Measurements from ENCODE around the gene PHF13. TPM values are rescaled to one million over a fixed set of nuclear protein-coding genes. Genes with fewer than 3 reads are reported as not detected.
"Not testable (repeated sequence)": the region's sequence is repeated elsewhere in the genome, so short reads cannot be mapped to it uniquely, and the experiment has no call there.

The PHF13 gene
- total RNA-seq, 4 donors from 2014 or later = 6.7 to 12.1 (median 8.7) TPM

DNA sequence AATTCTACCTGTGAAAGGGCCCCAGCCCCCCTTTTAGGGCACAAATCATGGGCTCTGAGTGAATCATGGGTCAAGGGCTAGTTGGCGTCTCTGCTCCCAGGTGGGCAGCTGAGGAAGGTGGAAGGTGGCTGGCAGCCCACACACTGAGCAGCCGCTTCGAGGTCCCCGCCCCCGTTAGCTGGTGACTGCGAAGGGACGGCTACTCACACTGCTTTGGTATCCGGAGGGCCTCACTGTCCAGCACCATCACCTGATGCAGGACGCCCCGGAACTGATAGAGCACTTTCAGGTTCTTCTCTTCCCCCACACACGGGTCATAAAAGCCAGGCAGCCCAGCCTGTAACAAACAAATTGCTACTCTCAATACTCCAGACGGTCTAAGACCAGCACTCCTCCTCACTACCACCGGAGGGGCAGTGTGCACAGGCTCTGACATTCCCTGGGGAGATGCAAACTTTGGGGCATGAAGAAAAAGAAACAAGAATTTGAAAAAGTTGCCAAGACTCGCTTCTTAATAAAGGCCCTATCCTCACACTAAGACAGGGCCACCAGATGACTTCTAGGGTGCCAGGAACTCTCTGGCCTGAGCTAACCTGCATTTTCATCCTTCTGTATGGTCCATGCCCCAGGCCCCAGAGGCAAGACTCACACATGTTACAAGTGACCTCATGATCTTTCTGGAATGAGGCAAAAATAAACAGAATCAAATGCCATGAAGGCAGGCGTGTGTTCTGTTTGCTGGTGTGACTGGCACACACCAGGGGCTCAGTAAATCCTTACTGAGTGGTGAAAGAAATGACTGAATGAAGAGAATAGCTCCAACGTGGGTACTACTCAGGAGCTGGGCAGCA is 22.6 kb downstream of the PHF13 start:
- no peak overlapping the region for H3K4me3 ChIP-seq
- no peaks in the 10 kb centered on the region for H3K9me3 ChIP-seq
- H3K4me1 ChIP-seq = peaks cover 0 to 23% (median 7%) of the 10 kb centered on the region in 3 donors
- no peak overlapping the region for H3K27ac ChIP-seq
- H3K27me3 ChIP-seq = no peaks in the 10 kb centered on the region
- no peak for DNase-seq
- no peak for TF ChIP-seq POLR2A (IDR thresholded peaks at IDR 0.05)
- TF ChIP-seq, protein P1, sequence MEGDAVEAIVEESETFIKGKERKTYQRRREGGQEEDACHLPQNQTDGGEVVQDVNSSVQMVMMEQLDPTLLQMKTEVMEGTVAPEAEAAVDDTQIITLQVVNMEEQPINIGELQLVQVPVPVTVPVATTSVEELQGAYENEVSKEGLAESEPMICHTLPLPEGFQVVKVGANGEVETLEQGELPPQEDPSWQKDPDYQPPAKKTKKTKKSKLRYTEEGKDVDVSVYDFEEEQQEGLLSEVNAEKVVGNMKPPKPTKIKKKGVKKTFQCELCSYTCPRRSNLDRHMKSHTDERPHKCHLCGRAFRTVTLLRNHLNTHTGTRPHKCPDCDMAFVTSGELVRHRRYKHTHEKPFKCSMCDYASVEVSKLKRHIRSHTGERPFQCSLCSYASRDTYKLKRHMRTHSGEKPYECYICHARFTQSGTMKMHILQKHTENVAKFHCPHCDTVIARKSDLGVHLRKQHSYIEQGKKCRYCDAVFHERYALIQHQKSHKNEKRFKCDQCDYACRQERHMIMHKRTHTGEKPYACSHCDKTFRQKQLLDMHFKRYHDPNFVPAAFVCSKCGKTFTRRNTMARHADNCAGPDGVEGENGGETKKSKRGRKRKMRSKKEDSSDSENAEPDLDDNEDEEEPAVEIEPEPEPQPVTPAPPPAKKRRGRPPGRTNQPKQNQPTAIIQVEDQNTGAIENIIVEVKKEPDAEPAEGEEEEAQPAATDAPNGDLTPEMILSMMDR (IDR thresholded peaks at IDR 0.05) = no peak
- 49 to 74% methylated on average over 5 to 13 of the region's 16 CpGs for WGBS, 2 donors
- intact Hi-C loops (cut with DNase I) = no loop called here
- peaks cover 30 to 100% (median 31%) of the 10 kb centered on the region in 3 donors for H3K36me3 ChIP-seq

DNA sequence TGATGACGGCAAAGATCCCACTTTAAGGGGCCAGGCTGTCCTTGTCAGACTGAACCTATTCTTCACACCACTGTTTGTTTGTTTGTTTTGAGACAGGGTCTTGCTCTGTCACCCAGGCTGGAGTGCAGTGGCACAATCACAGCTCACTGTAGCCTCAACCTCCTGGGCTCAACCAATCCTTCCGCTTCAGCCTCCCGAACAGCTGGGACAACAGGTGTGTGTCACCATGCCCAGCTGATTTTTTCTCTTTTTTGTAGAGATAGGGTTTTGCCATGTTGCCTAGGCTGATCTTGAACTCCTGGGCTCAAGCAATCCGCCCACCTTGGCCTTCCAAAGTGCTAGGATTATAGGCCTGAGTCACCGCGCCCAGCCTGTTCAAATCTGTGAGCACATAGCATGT is 23.2 kb downstream of the PHF13 start:
- peaks cover 30 to 97% (median 34%) of the 10 kb centered on the region in 3 donors for H3K36me3 ChIP-seq
- H3K4me1 ChIP-seq = peaks cover 0 to 23% (median 7%) of the 10 kb centered on the region in 3 donors
- H3K4me3 ChIP-seq; DNase-seq; H3K27me3 ChIP-seq; H3K27ac ChIP-seq; H3K9me3 ChIP-seq; intact Hi-C loops (cut with DNase I): not testable (repeated sequence)
- WGBS, 2 donors = 74 to 87% methylated on average over 3 to 6 of the region's 6 CpGs

DNA sequence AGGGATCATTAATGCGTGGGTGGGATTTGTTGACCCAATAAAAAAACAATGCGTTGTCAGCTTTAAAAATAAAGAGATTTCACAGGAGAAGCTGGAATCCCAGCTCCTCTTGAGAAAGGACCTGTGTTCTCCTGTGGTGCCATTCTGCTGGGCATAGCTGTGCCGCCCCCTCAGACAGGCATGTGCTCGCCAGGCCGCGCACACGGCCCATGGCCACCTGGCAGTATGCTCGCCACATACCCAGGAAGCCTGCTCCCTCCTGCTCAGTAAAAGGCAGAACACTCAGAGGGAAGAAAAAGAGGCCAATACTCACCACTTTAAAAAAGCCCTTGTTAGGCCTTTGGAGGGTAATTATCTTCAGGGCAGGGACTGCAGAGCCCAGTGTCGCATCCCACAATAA is 24.2 kb downstream of the PHF13 start:
- 60 to 72% methylated on average over 6 to 8 of the region's 9 CpGs for WGBS, 2 donors

DNA sequence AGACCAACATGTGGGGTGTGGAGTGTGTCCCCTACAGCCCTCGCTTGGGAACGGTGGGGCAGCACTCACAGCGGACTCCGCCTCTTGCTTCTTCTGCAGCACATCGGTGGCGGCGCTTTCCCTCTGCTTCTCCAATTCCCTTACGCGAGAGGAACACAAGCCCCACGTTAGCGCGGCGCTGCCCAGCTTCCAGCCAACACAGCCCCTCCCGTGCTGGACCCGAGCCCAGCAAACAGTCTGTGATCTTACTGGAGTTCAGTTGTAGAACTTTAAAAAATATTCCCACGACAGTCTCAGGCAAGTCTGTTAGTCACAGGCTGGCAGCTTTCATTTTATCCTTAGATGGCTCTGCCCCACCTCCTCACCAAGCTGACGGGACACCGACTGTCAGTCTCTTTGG is 24.7 kb downstream of the PHF13 start:
- H3K36me3 ChIP-seq = peaks cover 25 to 97% (median 28%) of the 10 kb centered on the region in 3 donors
- no peak for TF ChIP-seq POLR2A (IDR thresholded peaks at IDR 0.05)
- TF ChIP-seq, protein P1 (IDR thresholded peaks at IDR 0.05) = no peak

More for the DNA sequence above, 24.2 kb downstream of the PHF13 start:
- peak overlapping the region in 3 of 4 donors; percentile 32 to 61 (median 43) for H3K27ac ChIP-seq
- TF ChIP-seq, protein P1 (IDR thresholded peaks at IDR 0.05) = no peak
- TF ChIP-seq POLR2A (IDR thresholded peaks at IDR 0.05) = no peak
- H3K4me1 ChIP-seq = peaks cover 0 to 23% (median 7%) of the 10 kb centered on the region in 3 donors
- DNase-seq = no peak
- no peaks in the 10 kb centered on the region for H3K9me3 ChIP-seq
- H3K4me3 ChIP-seq = no peak overlapping the region
- no peaks in the 10 kb centered on the region for H3K27me3 ChIP-seq
- intact Hi-C loops (cut with DNase I) = no loop called here
- peaks cover 29 to 97% (median 30%) of the 10 kb centered on the region in 3 donors for H3K36me3 ChIP-seq

DNA sequence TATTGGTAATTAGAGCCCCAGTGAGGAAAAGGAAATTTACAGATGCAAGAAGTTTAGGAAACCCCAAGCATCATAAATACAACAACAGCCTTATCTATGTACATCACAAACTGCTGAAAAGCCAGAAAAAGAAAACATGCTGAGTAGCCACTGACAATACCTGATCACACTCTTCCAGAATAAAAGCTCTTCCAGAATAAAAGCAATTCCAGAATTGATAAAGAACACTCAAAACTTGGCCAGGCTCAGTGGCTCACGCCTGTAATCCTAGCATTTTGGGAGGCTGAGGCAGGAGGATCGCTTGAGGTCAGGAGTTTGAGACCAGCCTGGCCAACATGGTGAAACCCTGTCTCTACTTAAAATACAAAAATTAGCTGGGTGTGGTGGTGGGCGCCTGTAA is 27.3 kb downstream of the PHF13 start:
- WGBS, 2 donors = 81 to 96% methylated on average over 2 to 3 of the region's 3 CpGs
- intact Hi-C loops (cut with DNase I); DNase-seq; H3K27me3 ChIP-seq; H3K9me3 ChIP-seq; H3K27ac ChIP-seq; H3K4me3 ChIP-seq: not testable (repeated sequence)
- H3K4me1 ChIP-seq = peaks cover 0 to 18% (median 7%) of the 10 kb centered on the region in 3 donors
- peaks cover 24 to 97% (median 30%) of the 10 kb centered on the region in 3 donors for H3K36me3 ChIP-seq

More for the DNA sequence above, 24.7 kb downstream of the PHF13 start:
- intact Hi-C loops (cut with DNase I) = no loop called here
- no peaks in the 10 kb centered on the region for H3K27me3 ChIP-seq
- H3K9me3 ChIP-seq = no peaks in the 10 kb centered on the region
- H3K4me3 ChIP-seq = peak overlapping the region in 1 of 4 donors; percentile 18
- no peak for DNase-seq
- H3K4me1 ChIP-seq = peaks cover 0 to 23% (median 7%) of the 10 kb centered on the region in 3 donors
- H3K27ac ChIP-seq = peak overlapping the region in 3 of 4 donors; percentile 47 to 61 (median 54)
- WGBS, 2 donors = 54 to 70% methylated on average over 17 to 18 of the region's 18 CpGs

DNA sequence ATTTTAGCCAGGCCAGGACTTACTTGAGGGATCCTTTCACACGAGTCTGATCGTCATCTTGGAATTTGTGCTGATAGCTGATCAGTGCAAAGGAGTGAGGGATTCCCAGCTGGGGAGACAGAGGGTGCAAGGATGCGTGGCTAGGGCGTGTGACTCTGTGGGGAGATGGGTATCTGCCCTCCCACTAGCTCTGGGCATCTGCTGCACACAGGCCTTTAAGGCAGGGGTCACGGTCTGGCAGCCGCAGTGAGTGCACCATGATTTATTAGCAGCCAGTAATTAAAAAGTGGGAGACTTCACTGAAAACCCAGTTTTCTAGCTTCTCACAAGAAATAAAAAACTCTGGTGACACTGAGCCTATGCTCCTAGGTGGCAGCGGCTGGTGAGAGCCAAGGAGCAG is 31.5 kb downstream of the PHF13 start:
- H3K9me3 ChIP-seq = no peaks in the 10 kb centered on the region
- TF ChIP-seq, protein P1 (IDR thresholded peaks at IDR 0.05) = no peak
- no peak for TF ChIP-seq POLR2A (IDR thresholded peaks at IDR 0.05)
- intact Hi-C loops (cut with DNase I) = no loop called here
- no peaks in the 10 kb centered on the region for H3K4me1 ChIP-seq
- no peak for DNase-seq
- H3K27ac ChIP-seq = no peak overlapping the region
- peaks cover 11 to 70% (median 17%) of the 10 kb centered on the region in 3 donors for H3K36me3 ChIP-seq
- no peaks in the 10 kb centered on the region for H3K27me3 ChIP-seq
- no peak overlapping the region for H3K4me3 ChIP-seq
- 82 to 84% methylated on average over 5 to 6 of the region's 7 CpGs for WGBS, 2 donors
